ENCODE measurements around the gene GALNT14.

Gene GALNT14

DNA sequence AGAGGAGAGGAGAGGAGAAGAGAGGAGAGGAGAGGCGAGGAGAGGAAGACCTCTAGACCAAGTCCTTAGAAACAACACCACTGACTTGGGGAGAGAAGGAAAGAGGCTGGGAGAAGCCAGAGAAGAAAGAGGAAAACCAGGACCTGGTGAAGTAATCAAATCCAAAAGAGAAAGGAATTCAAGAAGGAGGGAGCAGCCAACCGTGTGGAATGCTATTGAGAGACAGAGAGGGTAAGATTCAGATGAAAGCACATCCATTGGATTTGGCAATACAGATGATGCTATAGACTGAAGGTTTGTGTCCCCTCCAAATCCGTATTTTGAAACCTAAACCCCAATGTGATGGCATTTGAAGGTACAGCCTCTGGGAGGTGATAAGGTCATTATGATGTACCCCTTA, 50.7 kb downstream of the GALNT14 start:
- DNase-seq (ENCODE audit: low read depth) = no peak

DNA sequence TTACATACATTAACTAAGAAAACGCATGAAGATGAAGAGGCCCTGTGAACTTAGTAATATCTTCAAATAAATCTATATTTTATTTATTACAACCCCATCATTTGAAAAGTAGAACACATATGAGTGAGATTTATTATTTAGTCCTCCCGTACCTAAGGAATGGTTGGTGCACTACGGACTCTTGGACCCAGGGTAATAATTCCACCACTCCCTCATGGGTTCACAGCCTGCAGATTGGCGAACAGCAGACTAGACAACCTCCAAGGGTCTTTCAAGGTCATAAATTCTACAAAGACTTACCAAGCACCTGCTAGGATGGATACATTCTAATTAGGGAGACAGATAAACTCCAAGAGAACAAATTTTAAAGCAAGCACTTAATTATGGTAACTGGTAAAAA, 51.6 kb downstream of the GALNT14 start:
- DNase-seq (ENCODE audit: low read depth) = no peak

DNA sequence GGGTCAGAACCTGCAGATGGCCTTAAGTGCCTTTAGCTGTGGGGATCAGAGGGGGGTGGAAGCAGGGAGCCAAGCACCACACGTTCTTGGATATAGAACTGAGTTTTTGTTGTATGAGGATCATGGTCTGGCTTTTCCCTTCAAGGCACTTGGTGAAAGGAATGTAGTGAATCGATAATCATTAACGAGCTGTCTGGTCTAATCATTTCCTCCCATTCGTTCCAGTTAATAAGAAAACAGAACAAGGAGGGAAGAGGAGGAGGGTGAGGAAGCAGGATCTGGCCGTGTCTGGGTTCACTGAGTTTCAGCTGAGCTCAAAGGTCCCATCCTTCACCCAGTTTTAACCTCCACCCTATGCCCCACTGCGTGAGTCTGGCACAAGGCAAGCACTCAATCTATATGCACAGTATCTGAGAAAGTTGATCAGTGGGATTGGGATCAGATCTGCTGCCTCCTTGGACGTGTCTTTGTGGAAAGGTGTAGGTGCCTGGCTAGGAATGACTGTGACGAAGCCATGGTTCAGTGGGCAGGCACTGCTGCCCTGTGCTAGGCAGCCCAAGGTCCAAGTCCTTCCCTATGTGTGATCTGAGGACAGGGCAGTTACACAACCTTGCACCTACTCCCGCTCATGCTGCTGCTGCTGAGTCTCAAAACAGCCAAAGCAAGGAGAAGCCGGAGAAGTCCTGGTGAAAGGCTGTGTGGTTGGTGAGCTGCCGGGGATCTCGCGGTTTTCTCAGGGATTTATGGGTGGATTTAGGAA, 54.8 kb downstream of the GALNT14 start:
- no peak for DNase-seq (ENCODE audit: low read depth)

DNA sequence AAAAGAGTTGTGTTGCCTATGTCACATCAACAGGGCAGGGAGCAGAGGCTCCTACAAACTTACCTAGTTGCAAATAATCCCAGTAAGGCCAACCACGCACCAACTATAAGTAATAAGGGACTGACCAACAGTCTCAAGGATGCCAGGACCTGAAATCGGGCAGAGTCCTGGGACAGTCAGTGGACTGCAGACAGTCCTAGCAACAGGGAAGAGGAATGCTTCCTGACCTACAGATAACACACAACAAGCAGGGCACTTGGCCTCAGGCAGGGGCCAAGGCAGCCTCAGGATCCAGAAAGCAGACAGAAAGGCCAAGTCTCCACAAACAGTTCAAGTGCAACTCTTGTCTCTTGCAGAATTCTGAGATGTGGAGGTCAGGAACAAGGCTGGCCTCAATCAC, 56.2 kb downstream of the GALNT14 start:
- no peak for DNase-seq (ENCODE audit: low read depth)

DNA sequence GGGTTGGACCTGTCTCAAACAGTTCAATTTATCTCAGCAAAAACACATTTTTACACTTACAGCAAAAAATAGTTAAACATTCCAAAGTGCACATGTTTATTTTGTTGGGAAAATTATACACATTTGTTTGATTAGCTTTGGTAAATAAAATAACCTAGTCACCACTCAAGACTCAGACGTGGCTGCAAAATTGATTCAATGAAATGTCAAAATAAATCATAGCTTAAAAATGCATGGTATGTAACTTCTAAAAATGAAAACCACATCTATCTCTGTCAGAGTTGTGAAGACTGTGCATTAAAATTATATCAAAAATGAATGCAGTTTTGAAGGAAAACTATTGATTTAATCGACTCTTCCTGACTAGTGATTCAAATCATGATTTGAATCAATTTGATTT, 56.7 kb downstream of the GALNT14 start:
- DNase-seq (ENCODE audit: low read depth) = no peak

DNA sequence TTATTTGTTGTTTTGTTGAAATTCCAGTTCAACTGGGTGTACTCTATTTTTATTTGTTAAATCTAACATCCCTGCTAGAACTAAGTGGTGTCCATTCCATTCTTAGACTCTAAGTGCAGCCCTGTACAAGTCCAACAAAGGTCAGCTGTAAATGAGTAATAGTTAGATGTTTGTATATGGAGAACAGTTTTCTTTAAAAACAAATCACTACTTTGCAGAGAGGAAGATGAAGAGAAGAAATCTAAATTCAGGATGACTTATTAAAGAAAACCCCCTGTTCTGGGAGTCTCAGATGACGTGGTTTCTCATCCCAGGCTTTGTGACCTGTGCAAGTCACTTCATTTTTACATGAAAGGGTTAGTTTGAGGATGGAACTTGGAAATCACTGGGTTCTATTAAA, 57.9 kb downstream of the GALNT14 start:
- no peak for DNase-seq (ENCODE audit: low read depth)

DNA sequence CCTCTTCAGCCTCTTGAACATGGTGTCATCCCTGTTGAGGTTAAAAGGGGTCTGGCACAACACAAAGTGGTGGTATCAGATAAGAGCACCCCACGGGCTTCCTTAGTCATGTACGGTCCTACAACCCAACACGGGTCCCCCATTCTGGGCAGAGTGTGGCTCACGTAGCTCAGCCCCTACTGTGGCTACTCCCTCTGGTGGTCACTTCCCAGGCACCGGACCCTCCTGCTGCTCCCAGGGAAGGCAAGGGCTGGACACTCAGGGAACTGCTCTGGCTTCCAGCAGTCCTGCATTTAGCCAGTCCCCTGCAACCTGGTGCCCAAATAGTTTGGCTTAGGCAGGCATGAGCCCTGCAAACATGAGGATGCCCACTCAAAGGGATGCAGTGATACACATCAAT, 58.6 kb downstream of the GALNT14 start:
- DNase-seq (ENCODE audit: low read depth) = no peak

DNA sequence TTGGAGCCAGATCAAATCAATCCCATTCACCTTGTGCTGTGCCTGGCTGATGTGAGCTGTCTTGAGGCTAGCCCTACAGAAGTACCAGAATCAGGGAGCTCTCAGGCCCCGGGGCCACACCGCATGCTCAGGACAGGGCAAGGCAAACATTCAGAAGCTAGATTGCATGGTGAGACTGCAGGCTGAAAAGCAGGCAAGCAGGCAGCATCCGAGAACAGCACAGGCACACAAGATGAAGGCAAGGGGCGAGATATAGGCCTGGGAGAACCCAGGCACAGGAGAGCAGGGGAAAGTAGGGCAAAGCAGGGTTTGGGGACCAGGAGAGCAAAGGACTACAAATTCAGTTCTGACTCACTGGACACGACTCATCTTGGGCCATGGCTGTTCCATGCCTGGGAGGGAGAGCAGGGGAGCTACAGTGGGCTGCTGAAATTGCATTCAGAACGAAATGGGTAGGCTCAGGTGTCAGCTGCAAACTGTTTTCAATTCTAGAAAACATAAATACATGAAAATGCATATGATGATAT, 59.6 kb downstream of the GALNT14 start:
- no peak for DNase-seq (ENCODE audit: low read depth)

DNA sequence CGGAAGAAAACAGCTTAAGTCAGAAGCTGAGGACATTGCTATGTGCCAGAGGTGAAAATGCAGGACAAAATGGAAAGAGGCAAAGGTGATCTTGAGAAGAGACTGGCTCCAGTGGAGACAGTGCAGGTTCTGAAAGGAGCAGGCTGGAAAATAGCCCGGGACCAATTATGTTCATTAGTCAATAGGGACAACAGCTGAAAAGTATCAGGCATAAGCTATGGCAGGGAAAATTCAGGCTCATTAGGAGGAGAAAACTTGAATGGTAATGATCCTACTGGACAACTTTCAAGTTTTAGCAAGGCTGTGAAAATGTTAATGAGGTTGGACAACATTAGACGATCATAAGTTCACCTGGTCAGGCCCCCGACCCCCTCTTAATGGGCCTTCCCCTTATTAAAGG, 60.2 kb downstream of the GALNT14 start:
- no peak for DNase-seq (ENCODE audit: low read depth)

DNA sequence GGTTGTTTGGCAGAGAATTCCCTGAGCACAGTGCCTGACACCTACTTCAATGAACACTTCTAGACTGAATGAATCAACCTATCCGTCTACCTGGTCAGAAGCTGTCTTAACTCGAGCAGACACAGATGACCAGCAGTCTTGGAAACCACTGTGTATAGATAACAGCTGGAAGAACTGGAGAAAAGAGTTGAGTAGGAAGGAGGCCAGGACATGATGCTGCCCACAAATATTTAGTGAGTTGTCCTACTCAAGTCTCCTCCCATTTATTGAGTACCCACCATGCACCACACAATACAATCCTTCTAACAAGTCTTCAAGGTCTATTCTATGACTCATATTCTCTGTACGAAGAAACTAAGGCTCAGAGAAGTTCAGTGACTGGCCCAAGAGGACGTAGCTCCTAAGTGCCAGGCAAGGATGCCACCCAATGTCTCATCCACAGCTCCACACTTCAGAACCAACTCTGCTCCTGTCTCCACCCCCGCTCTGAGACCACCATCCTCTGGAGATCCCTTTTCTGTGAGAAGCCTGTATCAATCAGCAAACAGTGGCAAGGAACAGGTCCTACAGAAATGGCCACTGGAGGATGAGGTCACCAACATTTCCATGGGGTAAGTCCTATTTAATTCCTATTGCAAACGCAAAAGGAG, 62.2 kb downstream of the GALNT14 start:
- DNase-seq (ENCODE audit: low read depth) = no peak

DNA sequence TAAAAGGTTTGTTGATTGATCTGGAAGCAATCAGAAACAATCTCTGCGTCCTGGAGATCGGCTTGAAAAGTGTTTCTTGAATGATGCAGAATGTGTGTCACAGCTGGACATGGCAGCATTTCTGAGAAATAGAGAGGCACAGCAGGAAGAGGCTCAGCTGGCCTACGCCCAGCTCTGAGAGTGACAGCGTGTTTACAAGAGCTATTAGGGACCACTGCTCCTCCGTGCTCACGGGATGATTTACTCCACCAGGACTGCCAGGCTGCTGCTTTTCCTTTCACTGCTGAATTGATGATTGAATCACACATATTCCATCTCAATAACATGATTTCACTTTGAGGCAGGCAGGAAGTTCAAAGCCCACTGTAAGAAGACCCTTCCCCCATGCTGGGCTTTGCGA, 62.8 kb downstream of the GALNT14 start:
- DNase-seq (ENCODE audit: low read depth) = no peak

DNA sequence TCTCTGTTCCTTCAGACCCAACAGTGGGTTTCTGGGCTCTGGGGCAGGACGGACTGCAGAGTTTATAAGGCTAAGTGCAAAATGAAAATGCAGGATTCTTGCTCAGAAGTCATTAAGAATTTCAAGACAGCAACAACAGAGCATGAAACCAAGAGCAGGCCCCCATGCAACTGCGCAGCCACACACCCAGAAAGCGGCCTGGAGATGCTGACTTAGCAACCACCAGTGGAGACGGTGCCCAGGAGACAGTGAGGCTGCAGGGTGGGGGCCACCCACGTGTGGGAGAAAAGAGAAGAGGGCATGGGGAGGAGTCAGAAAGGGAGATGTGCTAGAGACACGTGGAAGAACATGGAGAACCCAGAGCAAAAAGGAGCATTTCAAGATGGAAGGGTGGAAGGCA, 66.5 kb downstream of the GALNT14 start:
- DNase-seq (ENCODE audit: low read depth) = no peak

DNA sequence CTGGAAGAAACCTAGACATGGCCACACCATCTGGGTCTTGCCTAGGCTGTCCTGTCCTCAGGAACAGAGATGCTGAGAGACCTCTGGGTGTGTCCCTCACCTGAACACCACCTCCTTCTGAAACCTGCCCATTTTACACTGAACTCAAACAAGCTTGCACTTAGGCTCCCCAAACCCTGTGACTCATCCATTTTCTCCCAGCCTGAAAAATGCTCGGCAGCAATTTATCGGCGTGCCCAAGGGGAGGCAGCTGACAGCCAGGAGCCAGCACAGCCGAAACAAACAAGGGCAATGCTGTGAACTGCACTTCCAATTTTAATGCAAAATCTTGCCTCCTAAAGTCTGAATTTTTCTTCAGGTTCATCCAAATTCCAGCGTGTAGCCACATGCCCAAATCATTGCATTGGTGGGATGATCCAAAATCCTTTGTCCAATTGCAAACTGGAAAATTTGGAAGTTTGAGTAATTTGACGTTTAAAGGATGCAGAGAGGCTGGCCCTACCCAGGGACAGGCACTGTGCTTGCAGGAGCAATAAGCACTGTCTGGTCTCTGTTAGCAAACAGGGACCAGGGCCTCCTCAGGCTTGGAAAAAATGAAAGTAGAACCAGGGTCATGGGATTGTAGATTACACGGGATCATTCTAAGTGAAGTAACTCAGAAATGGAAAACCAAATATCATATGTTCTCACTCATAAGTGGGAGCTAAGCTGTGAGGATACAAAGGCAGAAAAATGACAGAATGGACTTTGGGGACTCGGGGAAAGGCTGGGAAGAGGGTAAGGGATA, 67.7 kb downstream of the GALNT14 start:
- no peak for DNase-seq (ENCODE audit: low read depth)

DNA sequence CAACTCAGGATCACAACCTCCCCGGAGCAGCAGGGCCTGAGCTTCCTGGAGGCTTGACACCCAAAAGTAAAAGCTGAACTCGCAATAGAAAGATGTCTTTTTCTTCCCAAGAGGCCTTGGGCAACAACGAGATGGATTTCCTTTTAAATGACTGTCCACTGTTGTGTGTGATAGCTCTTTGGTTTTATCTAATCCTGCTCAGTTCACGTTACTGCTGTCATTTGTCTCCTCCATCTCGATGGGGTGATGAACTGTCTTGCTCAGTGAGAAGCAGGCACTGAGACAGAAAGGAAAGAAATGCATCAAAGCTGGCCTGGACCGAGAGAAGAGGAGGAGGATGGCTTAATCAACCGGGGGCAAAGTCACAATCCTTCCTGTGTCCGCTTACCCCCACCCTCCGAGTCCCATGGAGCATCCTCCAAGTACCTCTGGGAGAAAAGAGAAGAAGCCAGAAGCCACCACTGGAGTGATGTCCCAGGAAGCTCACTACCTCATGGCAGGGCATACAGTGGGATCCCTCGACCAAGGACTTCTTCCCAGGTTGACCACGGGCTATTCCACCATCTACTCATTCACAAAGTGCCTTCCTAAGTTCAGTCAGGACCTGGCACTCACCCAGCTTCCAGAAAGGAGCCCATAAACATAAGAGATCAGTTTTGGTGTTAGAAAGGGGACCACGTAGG, 68.5 kb downstream of the GALNT14 start:
- no peak for DNase-seq (ENCODE audit: low read depth)

DNA sequence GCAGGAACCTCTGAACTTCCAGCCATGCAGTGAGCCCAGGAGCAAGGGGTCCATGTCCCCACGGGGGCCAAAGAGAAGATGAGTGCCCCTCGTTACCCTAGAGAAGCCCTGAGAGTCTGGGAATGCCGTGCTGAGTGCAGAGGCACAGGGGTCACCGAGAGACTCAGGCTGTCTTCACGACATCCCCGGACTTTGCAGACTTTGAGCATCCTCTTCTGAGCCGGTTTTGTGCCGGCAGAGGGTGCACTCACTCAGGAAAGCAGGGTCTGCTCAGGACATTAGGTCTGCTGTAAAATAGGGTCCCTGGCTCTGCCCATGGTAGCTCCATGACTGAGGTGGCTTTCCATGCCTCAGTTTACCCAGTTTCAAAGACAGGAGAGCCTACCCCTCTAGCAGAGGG, 71.0 kb downstream of the GALNT14 start:
- no peak for DNase-seq (ENCODE audit: low read depth)

DNA sequence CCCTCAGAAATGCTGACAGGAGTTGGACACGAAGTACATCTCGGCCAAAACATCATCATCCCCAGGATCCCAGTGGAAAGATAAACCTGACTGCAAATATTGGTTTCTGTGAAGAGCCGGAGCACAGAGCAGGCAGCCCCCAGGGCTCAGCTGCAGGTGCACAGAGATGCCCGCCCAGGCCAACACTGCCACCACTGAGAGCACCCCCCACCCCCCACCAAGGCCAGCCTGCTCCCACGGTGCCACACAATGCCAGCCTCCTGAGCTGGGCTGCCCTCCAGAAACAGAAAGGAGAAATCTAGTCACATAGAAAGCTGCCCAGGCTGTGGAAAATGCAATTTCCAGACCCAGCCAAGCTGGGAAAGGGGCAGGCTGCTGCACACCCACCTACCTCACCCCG, 71.7 kb downstream of the GALNT14 start:
- DNase-seq (ENCODE audit: low read depth) = no peak

DNA sequence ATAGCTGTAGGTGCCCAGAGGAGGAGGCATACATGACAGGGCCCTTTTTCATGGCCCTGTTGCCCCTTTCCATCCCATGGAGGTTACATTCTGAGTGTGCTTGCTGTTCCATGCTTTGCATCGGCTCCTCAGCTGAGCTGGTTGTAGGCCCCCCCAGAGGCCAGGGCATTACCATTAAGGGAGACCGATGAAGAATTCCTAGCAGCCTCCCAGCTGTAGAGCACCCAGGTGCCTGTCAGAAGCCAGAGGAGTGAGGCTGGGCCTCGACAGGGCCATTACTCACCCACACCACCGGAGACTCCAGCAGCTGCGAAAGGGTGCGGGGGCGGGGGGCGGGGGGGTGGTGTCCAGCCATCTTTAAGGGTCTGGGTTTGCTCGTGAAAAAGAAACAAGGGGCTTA, 72.2 kb downstream of the GALNT14 start:
- no peak for DNase-seq (ENCODE audit: low read depth)

DNA sequence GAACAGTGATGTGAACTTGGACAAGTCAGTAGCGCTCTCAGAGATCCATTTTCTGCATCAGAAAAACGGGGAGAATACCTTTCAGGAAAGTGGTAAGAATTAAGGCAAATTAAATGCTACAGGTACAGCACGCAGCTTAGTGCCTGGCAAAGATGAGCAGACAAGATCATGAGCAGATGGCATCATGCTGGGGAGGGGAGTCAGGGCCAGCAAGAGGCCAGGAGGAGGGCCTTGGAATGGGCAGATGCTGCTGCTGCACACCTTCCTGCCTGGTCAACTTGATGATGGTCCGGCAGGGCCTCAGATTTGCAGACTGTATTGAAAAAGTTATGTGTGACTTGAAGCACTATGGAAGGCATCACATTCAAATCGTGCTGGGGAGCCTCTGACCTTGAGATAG, 72.9 kb downstream of the GALNT14 start:
- DNase-seq (ENCODE audit: low read depth) = no peak

DNA sequence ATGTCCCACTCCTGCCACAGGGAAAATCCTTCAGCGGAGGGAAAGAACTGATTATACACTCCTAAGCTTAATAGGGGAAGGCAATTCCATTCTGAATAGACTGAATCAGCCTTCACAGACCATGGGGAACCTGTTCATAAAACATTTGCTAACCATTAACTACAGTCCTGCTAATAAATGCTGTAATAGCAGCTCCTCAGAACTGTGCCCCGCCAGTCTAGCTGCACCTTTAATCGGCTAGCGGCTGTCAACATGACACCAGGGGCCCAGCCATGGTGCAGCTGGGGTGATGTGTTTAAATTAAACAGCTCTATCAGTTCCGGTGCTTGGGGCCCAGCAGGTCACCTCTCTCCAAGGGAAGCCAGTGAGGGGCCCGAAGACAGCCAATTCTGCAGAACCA, 77.8 kb downstream of the GALNT14 start:
- no peak for DNase-seq (ENCODE audit: low read depth)

DNA sequence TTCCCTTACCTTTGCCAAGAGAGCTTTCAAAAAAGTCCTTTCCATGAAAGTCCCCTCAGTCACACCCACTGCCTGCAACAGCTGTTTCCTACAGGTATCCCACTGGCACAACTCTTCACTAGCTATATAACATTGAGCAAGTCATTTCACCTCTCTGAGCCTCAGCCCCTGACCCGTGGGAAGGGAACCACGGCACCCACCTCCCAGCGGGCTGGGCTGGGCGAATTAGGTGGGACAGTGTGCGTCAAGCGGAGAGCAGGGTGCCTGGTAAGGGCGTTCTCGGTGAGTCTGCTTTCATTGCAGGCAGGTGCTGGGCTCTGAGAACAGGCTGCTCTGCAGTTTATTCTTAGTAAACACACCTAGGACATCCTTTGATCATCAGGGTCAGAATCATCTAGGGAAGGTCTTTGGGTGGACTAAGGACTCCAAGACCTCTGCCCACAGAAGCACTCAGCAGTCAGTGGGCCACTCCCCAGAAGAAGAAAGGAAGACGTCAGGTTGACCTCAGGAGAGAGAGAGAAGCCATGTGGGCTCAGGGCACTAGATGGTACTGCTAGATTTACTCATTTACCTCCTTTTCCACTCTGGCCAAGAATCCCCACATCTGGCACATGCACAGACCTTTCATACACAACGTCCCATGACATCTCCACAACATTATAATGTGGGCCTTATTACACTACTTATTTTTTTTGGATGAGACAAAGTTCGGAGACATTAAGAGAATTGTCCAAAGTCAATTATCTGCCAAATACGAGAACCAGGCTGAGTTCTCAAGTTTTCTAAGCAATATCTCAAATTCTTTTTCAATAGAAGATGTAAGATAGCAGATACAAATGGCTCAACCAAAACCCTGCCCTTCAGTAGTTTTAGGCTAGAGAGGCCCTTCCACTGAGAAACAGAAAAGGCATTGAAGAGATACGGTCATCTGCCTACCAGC, 79.9 kb downstream of the GALNT14 start:
- no peak for DNase-seq (ENCODE audit: low read depth)

DNA sequence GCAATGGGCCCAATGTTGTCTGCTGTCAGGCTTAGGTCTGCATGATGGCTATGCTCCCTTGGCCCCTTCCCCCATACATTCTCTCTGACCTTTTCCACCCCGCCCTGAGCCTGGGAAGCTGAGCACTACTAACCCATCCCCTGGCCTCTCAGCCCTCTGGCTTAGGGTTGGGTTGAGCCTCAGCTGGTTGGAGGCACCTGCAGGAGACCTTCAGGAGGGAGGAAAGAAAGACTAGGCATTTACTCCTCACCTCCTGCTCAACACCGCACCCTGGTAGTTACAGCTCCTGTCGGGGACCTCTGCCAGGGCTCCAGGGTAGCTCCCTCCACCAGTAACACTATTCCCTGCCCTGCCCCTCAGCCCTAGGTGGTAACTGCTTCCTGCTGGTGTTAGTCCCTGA, 80.5 kb downstream of the GALNT14 start:
- no peak for DNase-seq (ENCODE audit: low read depth)

Data from activated T-cell treated with anti-CD3 and anti-CD28 coated beads for 48 hours (primary cell).